Measurements from ENCODE around the gene GALNTL6.

Gene GALNTL6

GRCh38 chr4:172938072-172938829 lies 1125.0 kb downstream of the GALNTL6 start:
- DNase-seq = no peak
- H3K36me3 ChIP-seq = no peaks in the 10 kb centered on the region
- TF ChIP-seq CTCF (IDR thresholded peaks at IDR 0.05; ENCODE audit: low read depth, low read length) = no peak
- no peaks in the 10 kb centered on the region for H3K4me1 ChIP-seq
- H3K4me3 ChIP-seq (ENCODE audit: low read depth, low read length) = no peak overlapping the region
- no peaks in the 10 kb centered on the region for H3K27me3 ChIP-seq
- no peaks in the 10 kb centered on the region for H3K9me3 ChIP-seq

GRCh38 chr4:172938870-172939269 lies 1125.7 kb downstream of the GALNTL6 start:
- H3K36me3 ChIP-seq = no peaks in the 10 kb centered on the region
- H3K4me1 ChIP-seq = no peaks in the 10 kb centered on the region
- no peak for DNase-seq
- no peak for TF ChIP-seq CTCF (IDR thresholded peaks at IDR 0.05; ENCODE audit: low read depth, low read length)
- H3K9me3 ChIP-seq = no peaks in the 10 kb centered on the region
- no peak overlapping the region for H3K4me3 ChIP-seq (ENCODE audit: low read depth, low read length)
- H3K27me3 ChIP-seq = no peaks in the 10 kb centered on the region

GRCh38 chr4:172942840-172943239 lies 1129.6 kb downstream of the GALNTL6 start:
- Histone ChIP-seq H3K9me3 (no peaks in the 10 kb centered on the region), H3K27me3 (no peaks in the 10 kb centered on the region), H3K4me3 (ENCODE audit: low read depth, low read length) (no peak overlapping the region), H3K4me1 (no peaks in the 10 kb centered on the region), H3K36me3 (no peaks in the 10 kb centered on the region)
- TF ChIP-seq CTCF (IDR thresholded peaks at IDR 0.05; ENCODE audit: low read depth, low read length) = no peak
- no peak for DNase-seq

GRCh38 chr4:172945611-172946010 lies 1132.4 kb downstream of the GALNTL6 start:
- TF ChIP-seq CTCF (IDR thresholded peaks at IDR 0.05; ENCODE audit: low read depth, low read length) = no peak
- Histone ChIP-seq H3K27me3 (no peaks in the 10 kb centered on the region), H3K9me3 (no peaks in the 10 kb centered on the region), H3K4me3 (ENCODE audit: low read depth, low read length) (no peak overlapping the region), H3K36me3 (no peaks in the 10 kb centered on the region), H3K4me1 (no peaks in the 10 kb centered on the region)
- no peak for DNase-seq

- H3K27me3 ChIP-seq = no peaks in the 10 kb centered on the region
- TF ChIP-seq CTCF (IDR thresholded peaks at IDR 0.05; ENCODE audit: low read depth, low read length) = no peak
- H3K9me3 ChIP-seq = no peaks in the 10 kb centered on the region
- no peak for DNase-seq
- H3K4me1 ChIP-seq = peaks cover 7% of the 10 kb centered on the region; the same call in 1 of the 2 replicates
- no peak overlapping the region for H3K4me3 ChIP-seq (ENCODE audit: low read depth, low read length)
- H3K36me3 ChIP-seq = no peaks in the 10 kb centered on the region
Observed at GRCh38 chr4:172946503-172946902, 1133.3 kb downstream of the GALNTL6 start.

- Histone ChIP-seq H3K4me3 (ENCODE audit: low read depth, low read length) (no peak overlapping the region), H3K4me1 (peaks cover 7% of the 10 kb centered on the region; the same call in 1 of the 2 replicates), H3K9me3 (no peaks in the 10 kb centered on the region), H3K36me3 (no peaks in the 10 kb centered on the region), H3K27me3 (no peaks in the 10 kb centered on the region)
- no peak for DNase-seq
- no peak for TF ChIP-seq CTCF (IDR thresholded peaks at IDR 0.05; ENCODE audit: low read depth, low read length)
Observed at GRCh38 chr4:172947594-172947993, 1134.4 kb downstream of the GALNTL6 start.

All from BE2C (cell line).